Measurements from ENCODE around the gene PTH2. TPM values are rescaled to one million over a fixed set of nuclear protein-coding genes. Genes with fewer than 3 reads are reported as not detected.

Gene PTH2
- total RNA-seq, 1 experiment from 2014 or later: 1.0 TPM

DNA sequence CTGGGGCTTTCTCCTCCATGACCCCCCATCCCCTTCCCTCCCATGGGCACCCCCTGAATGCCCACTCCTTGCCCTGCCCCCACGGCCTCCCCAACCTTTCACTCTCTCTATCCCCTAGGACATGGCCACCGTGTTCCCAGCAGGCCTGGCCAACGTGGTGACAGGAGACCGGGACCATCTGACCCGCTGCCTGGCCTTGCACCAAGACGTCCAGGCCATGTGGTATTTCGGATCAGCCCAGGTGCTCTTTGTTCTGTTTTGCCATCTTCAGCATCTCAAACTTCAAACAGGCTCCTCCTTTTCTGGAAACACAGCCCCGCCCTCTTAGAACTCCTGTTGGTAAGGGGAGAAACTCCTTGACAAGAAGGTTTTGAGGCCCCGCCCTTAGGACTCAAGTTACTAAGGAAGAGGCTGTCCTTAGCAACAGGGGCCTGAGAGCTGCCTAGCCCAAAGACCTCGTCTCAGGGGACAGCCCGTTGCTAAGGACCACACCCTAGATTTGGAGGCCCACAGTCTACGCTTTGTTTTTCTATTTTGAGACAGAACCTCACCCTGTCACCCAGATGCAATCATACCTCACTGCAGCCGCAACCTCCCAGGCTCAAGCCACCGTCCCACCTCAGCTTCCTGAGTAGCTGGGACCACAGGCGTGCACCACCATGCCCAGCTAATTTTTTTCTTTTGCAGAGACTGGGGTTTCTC is 45.7 kb upstream of the PTH2 start (continued):
- TF ChIP-seq, protein P1, sequence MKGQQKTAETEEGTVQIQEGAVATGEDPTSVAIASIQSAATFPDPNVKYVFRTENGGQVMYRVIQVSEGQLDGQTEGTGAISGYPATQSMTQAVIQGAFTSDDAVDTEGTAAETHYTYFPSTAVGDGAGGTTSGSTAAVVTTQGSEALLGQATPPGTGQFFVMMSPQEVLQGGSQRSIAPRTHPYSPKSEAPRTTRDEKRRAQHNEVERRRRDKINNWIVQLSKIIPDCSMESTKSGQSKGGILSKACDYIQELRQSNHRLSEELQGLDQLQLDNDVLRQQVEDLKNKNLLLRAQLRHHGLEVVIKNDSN (CRISPR knock-in tag; IDR thresholded peaks at IDR 0.05): no peak
- TF ChIP-seq, protein P2, sequence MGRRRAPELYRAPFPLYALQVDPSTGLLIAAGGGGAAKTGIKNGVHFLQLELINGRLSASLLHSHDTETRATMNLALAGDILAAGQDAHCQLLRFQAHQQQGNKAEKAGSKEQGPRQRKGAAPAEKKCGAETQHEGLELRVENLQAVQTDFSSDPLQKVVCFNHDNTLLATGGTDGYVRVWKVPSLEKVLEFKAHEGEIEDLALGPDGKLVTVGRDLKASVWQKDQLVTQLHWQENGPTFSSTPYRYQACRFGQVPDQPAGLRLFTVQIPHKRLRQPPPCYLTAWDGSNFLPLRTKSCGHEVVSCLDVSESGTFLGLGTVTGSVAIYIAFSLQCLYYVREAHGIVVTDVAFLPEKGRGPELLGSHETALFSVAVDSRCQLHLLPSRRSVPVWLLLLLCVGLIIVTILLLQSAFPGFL (CRISPR knock-in tag; IDR thresholded peaks at IDR 0.05; ENCODE audit: borderline replicate concordance): no peak
- TF ChIP-seq, protein P3, sequence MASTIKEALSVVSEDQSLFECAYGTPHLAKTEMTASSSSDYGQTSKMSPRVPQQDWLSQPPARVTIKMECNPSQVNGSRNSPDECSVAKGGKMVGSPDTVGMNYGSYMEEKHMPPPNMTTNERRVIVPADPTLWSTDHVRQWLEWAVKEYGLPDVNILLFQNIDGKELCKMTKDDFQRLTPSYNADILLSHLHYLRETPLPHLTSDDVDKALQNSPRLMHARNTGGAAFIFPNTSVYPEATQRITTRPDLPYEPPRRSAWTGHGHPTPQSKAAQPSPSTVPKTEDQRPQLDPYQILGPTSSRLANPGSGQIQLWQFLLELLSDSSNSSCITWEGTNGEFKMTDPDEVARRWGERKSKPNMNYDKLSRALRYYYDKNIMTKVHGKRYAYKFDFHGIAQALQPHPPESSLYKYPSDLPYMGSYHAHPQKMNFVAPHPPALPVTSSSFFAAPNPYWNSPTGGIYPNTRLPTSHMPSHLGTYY (CRISPR knock-in tag; IDR thresholded peaks at IDR 0.05): no peak
- no peak for TF ChIP-seq ZNF416 (CRISPR knock-in tag; IDR thresholded peaks at IDR 0.05)
- TF ChIP-seq, protein P4, sequence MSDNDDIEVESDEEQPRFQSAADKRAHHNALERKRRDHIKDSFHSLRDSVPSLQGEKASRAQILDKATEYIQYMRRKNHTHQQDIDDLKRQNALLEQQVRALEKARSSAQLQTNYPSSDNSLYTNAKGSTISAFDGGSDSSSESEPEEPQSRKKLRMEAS (CRISPR knock-in tag; IDR thresholded peaks at IDR 0.05): no peak
- TF ChIP-seq, protein P5, sequence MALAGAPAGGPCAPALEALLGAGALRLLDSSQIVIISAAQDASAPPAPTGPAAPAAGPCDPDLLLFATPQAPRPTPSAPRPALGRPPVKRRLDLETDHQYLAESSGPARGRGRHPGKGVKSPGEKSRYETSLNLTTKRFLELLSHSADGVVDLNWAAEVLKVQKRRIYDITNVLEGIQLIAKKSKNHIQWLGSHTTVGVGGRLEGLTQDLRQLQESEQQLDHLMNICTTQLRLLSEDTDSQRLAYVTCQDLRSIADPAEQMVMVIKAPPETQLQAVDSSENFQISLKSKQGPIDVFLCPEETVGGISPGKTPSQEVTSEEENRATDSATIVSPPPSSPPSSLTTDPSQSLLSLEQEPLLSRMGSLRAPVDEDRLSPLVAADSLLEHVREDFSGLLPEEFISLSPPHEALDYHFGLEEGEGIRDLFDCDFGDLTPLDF (CRISPR knock-in tag; IDR thresholded peaks at IDR 0.05): no peak

DNA sequence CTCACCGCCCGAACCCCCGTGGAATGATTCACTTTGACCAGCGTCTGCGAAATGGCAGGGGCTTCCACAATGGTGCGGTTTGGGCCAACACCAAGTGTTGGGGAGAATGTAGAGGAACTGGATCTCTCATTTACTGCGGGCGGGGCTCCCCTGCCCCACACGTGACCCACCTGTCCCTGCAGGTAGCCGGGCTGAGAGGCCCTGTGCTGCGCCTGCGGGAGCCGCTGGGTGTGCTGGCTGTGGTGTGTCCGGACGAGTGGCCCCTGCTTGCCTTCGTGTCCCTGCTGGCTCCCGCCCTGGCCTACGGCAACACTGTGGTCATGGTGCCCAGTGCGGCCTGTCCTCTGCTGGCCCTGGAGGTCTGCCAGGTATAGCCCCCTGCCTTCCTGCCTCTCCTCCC is 45.0 kb upstream of the PTH2 start:
- no peak for ATAC-seq
- H3K4me1 Mint-ChIP-seq: peaks cover 7% of the 10 kb centered on the region
- H3K9me3 Mint-ChIP-seq: no peaks in the 10 kb centered on the region
- peaks cover 2% of the 10 kb centered on the region; the same call in 1 of the 2 replicates for H3K36me3 Mint-ChIP-seq
- POLR2A ChIA-PET: no interaction called here
- CTCF ChIA-PET: interaction anchor here (1.2 to 1.7 kb wide), 5 partner anchors 13 to 141 kb away, joined by 3 to 7 read pairs (median 5); partner anchors contain the start of gene ALDH16A1
- no peaks in the 10 kb centered on the region for H3K27me3 Mint-ChIP-seq (ENCODE audit: low read depth)
- no peak for TF ChIP-seq TCF7 (CRISPR knock-in tag; IDR thresholded peaks at IDR 0.05; ENCODE audit: low read depth)
- no peak for TF ChIP-seq PRRX2 (CRISPR knock-in tag; IDR thresholded peaks at IDR 0.05)
- no peak for TF ChIP-seq ZNF671 (CRISPR knock-in tag; IDR thresholded peaks at IDR 0.05)
- no peak for TF ChIP-seq FOXP1 (CRISPR knock-in tag; IDR thresholded peaks at IDR 0.05; ENCODE audit: borderline replicate concordance)
- TF ChIP-seq ZNF121 (CRISPR knock-in tag; IDR thresholded peaks at IDR 0.05): no peak
- no peak overlapping the region for H3K27ac Mint-ChIP-seq
- H3K4me3 Mint-ChIP-seq: no peak overlapping the region
- no peak for DNase-seq (ENCODE audit: low spot score)

DNA sequence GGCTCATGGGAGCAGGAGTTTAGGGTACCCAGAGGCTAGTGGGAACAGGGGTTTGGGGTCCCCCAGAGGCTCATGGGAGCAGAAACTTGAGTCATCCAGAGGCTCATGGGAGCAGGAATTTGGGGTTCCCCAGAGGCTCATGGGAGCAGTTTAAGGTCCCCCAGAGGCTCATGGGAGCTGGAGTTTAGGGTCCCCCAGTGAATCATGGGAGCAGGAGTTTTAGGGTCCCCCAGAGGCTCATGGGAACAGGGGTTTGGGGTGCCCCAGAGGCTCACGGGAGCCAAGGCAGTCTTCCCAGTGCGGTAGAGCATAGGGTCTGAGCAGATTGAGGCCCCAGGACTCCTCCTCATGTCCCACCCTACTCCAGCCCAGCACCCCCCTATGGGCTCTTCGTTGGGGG is 42.1 kb upstream of the PTH2 start:
- ATAC-seq: no peak
- no peak for TF ChIP-seq KAT7 (CRISPR knock-in tag; IDR thresholded peaks at IDR 0.05; ENCODE audit: borderline replicate concordance)
- TF ChIP-seq, protein P6, sequence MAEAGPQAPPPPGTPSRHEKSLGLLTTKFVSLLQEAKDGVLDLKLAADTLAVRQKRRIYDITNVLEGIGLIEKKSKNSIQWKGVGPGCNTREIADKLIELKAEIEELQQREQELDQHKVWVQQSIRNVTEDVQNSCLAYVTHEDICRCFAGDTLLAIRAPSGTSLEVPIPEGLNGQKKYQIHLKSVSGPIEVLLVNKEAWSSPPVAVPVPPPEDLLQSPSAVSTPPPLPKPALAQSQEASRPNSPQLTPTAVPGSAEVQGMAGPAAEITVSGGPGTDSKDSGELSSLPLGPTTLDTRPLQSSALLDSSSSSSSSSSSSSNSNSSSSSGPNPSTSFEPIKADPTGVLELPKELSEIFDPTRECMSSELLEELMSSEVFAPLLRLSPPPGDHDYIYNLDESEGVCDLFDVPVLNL (CRISPR knock-in tag; IDR thresholded peaks at IDR 0.05; ENCODE audit: borderline replicate concordance, low read depth): no peak
- TF ChIP-seq, protein P7, sequence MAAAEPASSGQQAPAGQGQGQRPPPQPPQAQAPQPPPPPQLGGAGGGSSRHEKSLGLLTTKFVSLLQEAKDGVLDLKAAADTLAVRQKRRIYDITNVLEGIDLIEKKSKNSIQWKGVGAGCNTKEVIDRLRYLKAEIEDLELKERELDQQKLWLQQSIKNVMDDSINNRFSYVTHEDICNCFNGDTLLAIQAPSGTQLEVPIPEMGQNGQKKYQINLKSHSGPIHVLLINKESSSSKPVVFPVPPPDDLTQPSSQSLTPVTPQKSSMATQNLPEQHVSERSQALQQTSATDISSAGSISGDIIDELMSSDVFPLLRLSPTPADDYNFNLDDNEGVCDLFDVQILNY (CRISPR knock-in tag; IDR thresholded peaks at IDR 0.05): no peak
- TF ChIP-seq FOXP1 (CRISPR knock-in tag; IDR thresholded peaks at IDR 0.05; ENCODE audit: borderline replicate concordance): no peak
- TF ChIP-seq, protein P8, sequence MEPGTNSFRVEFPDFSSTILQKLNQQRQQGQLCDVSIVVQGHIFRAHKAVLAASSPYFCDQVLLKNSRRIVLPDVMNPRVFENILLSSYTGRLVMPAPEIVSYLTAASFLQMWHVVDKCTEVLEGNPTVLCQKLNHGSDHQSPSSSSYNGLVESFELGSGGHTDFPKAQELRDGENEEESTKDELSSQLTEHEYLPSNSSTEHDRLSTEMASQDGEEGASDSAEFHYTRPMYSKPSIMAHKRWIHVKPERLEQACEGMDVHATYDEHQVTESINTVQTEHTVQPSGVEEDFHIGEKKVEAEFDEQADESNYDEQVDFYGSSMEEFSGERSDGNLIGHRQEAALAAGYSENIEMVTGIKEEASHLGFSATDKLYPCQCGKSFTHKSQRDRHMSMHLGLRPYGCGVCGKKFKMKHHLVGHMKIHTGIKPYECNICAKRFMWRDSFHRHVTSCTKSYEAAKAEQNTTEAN (CRISPR knock-in tag; IDR thresholded peaks at IDR 0.05): no peak
- TF ChIP-seq ZNF396 (CRISPR knock-in tag; IDR thresholded peaks at IDR 0.05; ENCODE audit: borderline replicate concordance): no peak
- no peak for TF ChIP-seq ESRRA (CRISPR knock-in tag; IDR thresholded peaks at IDR 0.05; ENCODE audit: borderline replicate concordance)
- TF ChIP-seq, protein P9, sequence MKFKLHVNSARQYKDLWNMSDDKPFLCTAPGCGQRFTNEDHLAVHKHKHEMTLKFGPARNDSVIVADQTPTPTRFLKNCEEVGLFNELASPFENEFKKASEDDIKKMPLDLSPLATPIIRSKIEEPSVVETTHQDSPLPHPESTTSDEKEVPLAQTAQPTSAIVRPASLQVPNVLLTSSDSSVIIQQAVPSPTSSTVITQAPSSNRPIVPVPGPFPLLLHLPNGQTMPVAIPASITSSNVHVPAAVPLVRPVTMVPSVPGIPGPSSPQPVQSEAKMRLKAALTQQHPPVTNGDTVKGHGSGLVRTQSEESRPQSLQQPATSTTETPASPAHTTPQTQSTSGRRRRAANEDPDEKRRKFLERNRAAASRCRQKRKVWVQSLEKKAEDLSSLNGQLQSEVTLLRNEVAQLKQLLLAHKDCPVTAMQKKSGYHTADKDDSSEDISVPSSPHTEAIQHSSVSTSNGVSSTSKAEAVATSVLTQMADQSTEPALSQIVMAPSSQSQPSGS (CRISPR knock-in tag; IDR thresholded peaks at IDR 0.05; ENCODE audit: borderline replicate concordance, low read depth): no peak
- no peak for TF ChIP-seq ZNF317 (CRISPR knock-in tag; IDR thresholded peaks at IDR 0.05; ENCODE audit: borderline replicate concordance, low read depth)

More for the DNA sequence above, 42.1 kb upstream of the PTH2 start:
- Mint-ChIP-seq H3K9me3 (no peaks in the 10 kb centered on the region), H3K4me1 (peaks cover 7% of the 10 kb centered on the region), H3K27me3 (ENCODE audit: low read depth) (no peaks in the 10 kb centered on the region), H3K27ac (no peak overlapping the region), H3K4me3 (no peak overlapping the region), H3K36me3 (peaks cover 6% of the 10 kb centered on the region)
- DNase-seq (ENCODE audit: low spot score): no peak
- ChIA-PET CTCF (interaction anchor here (0.9 to 1.7 kb wide), 2 partner anchors 11 to 82 kb away, joined by 3 to 5 read pairs; no protein-coding TSS in a partner anchor), POLR2A (no interaction called here)
